ENCODE measurements around the gene STON1. TPM values are rescaled to one million over a fixed set of nuclear protein-coding genes. Genes with fewer than 3 reads are reported as not detected.

STON1 gene
- total RNA-seq, 1 experiment from 2014 or later: 1.5 TPM

DNA sequence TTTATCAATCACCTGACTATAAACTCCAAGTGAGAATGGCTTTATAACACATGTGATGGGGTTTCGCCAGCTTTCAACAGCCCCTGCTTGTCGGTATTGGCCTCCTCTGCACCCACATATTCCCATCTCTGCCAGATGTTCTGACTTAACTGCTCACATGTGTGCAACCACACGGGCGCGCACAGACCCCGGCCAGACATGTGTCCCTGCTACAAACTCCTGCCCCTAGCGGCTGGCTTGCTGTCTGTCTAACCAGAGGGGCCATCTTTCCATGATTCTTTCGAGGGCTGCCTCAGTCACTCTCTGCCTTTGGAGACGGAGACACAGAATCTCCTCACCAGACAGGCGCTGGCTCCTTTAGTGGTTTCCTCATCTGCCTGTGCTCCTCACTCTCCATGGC is 15.3 kb downstream of the STON1 start:
- no peak overlapping the region for H3K4me3 Mint-ChIP-seq (ENCODE audit: unreplicated experiment)
- no peak overlapping the region for H3K4me3 ChIP-seq (ENCODE audit: low read depth, low read length)
- no peaks in the 10 kb centered on the region for H3K27me3 ChIP-seq (replicated peaks; ENCODE audit: control insufficient read depth, insufficient read depth, low read length)
- intact Hi-C loops (cut with micrococcal nuclease; ENCODE audit: unreplicated experiment): no loop called here
- H3K4me1 ChIP-seq: no peaks in the 10 kb centered on the region
- no peaks in the 10 kb centered on the region for H3K36me3 Mint-ChIP-seq (ENCODE audit: insufficient read depth, unreplicated experiment)
- no peak overlapping the region for H3K27ac Mint-ChIP-seq (ENCODE audit: unreplicated experiment)
- peak in 1 of 2 experiments; percentile 9 for DNase-seq
- H3K9me3 Mint-ChIP-seq (ENCODE audit: unreplicated experiment): no peaks in the 10 kb centered on the region
- BruUV-seq (replicated peaks): no TSS peak
- TF ChIP-seq, protein P1, sequence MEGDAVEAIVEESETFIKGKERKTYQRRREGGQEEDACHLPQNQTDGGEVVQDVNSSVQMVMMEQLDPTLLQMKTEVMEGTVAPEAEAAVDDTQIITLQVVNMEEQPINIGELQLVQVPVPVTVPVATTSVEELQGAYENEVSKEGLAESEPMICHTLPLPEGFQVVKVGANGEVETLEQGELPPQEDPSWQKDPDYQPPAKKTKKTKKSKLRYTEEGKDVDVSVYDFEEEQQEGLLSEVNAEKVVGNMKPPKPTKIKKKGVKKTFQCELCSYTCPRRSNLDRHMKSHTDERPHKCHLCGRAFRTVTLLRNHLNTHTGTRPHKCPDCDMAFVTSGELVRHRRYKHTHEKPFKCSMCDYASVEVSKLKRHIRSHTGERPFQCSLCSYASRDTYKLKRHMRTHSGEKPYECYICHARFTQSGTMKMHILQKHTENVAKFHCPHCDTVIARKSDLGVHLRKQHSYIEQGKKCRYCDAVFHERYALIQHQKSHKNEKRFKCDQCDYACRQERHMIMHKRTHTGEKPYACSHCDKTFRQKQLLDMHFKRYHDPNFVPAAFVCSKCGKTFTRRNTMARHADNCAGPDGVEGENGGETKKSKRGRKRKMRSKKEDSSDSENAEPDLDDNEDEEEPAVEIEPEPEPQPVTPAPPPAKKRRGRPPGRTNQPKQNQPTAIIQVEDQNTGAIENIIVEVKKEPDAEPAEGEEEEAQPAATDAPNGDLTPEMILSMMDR (IDR thresholded peaks at IDR 0.05; ENCODE audit: insufficient read depth in 1 of 2, low read depth in 1 of 2, low read length in 1 of 2, severe bottlenecking in 1 of 2, unreplicated experiment in 1 of 2): peak in 1 of 2 experiments; percentile 37
- no peaks in the 10 kb centered on the region for H3K4me1 Mint-ChIP-seq (ENCODE audit: low read depth, unreplicated experiment)
- H3K36me3 ChIP-seq (ENCODE audit: control insufficient read depth, insufficient read depth, low read length): no peaks in the 10 kb centered on the region
- CTCF ChIA-PET: no interaction called here
- H3K9me3 ChIP-seq: no peaks in the 10 kb centered on the region
- H3K27me3 Mint-ChIP-seq (ENCODE audit: insufficient read depth, unreplicated experiment): no peaks in the 10 kb centered on the region
- POLR2A ChIA-PET: no interaction called here

DNA sequence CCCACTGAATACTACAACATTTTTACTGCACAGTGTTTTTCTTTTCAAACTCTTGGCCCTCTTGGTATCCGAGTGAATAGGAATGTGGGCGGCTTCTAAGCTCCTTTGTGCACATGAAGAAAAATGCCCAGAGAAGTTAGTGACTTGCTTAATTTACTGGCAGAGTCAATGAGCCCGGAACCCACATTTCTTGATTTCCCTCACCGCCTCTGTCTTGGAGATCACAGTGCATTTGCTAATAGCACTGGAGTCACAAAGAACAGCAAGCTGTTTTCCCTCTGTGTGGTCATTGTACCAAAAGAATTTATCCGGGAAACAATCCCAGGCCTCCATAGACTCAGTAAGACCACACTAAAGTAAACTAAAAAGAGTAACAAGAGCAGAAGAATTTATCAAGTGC is 18.9 kb downstream of the STON1 start:
- BruUV-seq (replicated peaks): no TSS peak

DNA sequence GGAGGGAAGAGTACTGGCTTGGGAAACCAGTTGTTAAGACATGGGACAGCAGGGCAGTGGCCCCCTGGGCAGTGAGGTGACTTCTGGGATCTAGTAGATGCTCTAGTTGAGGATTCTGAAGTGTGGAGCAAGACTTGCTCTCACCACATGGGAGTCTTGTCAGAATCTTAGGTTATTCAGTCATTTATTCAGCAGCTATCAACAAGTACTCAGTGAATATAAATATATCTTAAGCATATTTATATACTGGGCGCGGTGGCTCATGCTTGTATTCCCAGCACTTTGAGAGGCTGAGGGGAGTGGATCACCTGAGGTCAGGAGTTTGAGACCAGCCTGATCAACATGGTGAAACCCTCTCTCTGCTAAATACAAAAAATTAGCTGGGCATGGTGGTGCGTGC is 20.0 kb downstream of the STON1 start:
- Mint-ChIP-seq H3K27ac (ENCODE audit: unreplicated experiment) (no peak overlapping the region), H3K27me3 (ENCODE audit: insufficient read depth, unreplicated experiment) (no peaks in the 10 kb centered on the region), H3K36me3 (ENCODE audit: insufficient read depth, unreplicated experiment) (no peaks in the 10 kb centered on the region), H3K4me3 (ENCODE audit: unreplicated experiment) (no peak overlapping the region), H3K9me3 (ENCODE audit: unreplicated experiment) (peaks cover 11% of the 10 kb centered on the region), H3K4me1 (ENCODE audit: low read depth, unreplicated experiment) (no peaks in the 10 kb centered on the region)
- CTCF ChIA-PET: no interaction called here
- intact Hi-C loops (cut with micrococcal nuclease; ENCODE audit: unreplicated experiment): no loop called here
- no peaks in the 10 kb centered on the region for H3K9me3 ChIP-seq
- TF ChIP-seq, protein P1 (IDR thresholded peaks at IDR 0.05; ENCODE audit: insufficient read depth in 1 of 2, low read depth in 1 of 2, low read length in 1 of 2, severe bottlenecking in 1 of 2, unreplicated experiment in 1 of 2): no peak
- POLR2A ChIA-PET: no interaction called here
- DNase-seq: no peak
- no peaks in the 10 kb centered on the region for H3K27me3 ChIP-seq (replicated peaks; ENCODE audit: control insufficient read depth, insufficient read depth, low read length)
- H3K4me1 ChIP-seq: no peaks in the 10 kb centered on the region
- no TSS peak for BruUV-seq (replicated peaks)
- H3K36me3 ChIP-seq (ENCODE audit: control insufficient read depth, insufficient read depth, low read length): no peaks in the 10 kb centered on the region
- H3K4me3 ChIP-seq (ENCODE audit: low read depth, low read length): no peak overlapping the region

More for the DNA sequence above, 18.9 kb downstream of the STON1 start:
- H3K36me3 ChIP-seq (ENCODE audit: control insufficient read depth, insufficient read depth, low read length): no peaks in the 10 kb centered on the region
- no peaks in the 10 kb centered on the region for H3K27me3 ChIP-seq (replicated peaks; ENCODE audit: control insufficient read depth, insufficient read depth, low read length)
- no peak overlapping the region for H3K4me3 ChIP-seq (ENCODE audit: low read depth, low read length)
- ChIA-PET POLR2A (no interaction called here), CTCF (no interaction called here)
- Mint-ChIP-seq H3K27me3 (ENCODE audit: insufficient read depth, unreplicated experiment) (no peaks in the 10 kb centered on the region), H3K9me3 (ENCODE audit: unreplicated experiment) (peaks cover 11% of the 10 kb centered on the region), H3K36me3 (ENCODE audit: insufficient read depth, unreplicated experiment) (no peaks in the 10 kb centered on the region), H3K4me1 (ENCODE audit: low read depth, unreplicated experiment) (no peaks in the 10 kb centered on the region), H3K4me3 (ENCODE audit: unreplicated experiment) (no peak overlapping the region), H3K27ac (ENCODE audit: unreplicated experiment) (no peak overlapping the region)
- DNase-seq: no peak
- H3K4me1 ChIP-seq: no peaks in the 10 kb centered on the region
- intact Hi-C loops (cut with micrococcal nuclease; ENCODE audit: unreplicated experiment): no loop called here
- no peaks in the 10 kb centered on the region for H3K9me3 ChIP-seq
- TF ChIP-seq, protein P1 (IDR thresholded peaks at IDR 0.05; ENCODE audit: insufficient read depth in 1 of 2, low read depth in 1 of 2, low read length in 1 of 2, severe bottlenecking in 1 of 2, unreplicated experiment in 1 of 2): no peak

Measured in Caco-2 (cell line).